ENCODE results near the gene LAIR2.

DNA sequence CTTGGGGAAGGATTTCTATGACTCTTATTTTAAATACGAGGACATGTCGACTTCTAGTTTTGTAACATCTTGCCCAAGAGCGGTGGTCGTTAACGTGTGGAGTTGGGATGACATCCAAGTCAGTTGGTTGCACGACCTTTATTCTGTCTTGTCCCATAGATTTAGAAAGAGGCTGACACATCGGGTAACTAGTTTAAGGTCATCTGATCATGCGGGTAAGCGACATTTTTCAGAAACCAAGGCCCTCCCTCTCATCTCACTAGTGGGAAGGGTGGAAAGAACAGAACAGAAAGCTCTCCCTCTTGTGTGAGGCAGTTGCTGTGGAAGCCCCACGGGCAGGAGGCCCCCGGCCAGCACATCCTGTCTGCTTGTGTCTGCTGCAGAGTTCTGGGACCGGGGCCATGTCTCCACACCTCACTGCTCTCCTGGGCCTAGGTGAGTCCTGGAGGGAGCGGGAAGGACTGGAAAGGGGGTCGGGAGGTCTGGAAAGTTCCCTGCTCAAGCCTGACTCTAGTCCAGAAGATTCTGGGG lies at the start of gene LAIR2:
- TF ChIP-seq, protein P1, sequence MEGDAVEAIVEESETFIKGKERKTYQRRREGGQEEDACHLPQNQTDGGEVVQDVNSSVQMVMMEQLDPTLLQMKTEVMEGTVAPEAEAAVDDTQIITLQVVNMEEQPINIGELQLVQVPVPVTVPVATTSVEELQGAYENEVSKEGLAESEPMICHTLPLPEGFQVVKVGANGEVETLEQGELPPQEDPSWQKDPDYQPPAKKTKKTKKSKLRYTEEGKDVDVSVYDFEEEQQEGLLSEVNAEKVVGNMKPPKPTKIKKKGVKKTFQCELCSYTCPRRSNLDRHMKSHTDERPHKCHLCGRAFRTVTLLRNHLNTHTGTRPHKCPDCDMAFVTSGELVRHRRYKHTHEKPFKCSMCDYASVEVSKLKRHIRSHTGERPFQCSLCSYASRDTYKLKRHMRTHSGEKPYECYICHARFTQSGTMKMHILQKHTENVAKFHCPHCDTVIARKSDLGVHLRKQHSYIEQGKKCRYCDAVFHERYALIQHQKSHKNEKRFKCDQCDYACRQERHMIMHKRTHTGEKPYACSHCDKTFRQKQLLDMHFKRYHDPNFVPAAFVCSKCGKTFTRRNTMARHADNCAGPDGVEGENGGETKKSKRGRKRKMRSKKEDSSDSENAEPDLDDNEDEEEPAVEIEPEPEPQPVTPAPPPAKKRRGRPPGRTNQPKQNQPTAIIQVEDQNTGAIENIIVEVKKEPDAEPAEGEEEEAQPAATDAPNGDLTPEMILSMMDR (IDR thresholded peaks at IDR 0.05 in 2 of 3, conservative IDR thresholded peaks at IDR 0.05 in 1 of 3; ENCODE audit: borderline replicate concordance in 1 of 3, insufficient read depth in 1 of 3, low read depth in 2 of 3, low read length in 2 of 3), result no peak
- TF ChIP-seq EZH2phosphoT487 (IDR thresholded peaks at IDR 0.05; ENCODE audit: borderline replicate concordance), result no peak
- TF ChIP-seq POLR2AphosphoS5 (IDR thresholded peaks at IDR 0.05; ENCODE audit: low read depth, low read length), result no peak
- TF ChIP-seq ELF1 (IDR thresholded peaks at IDR 0.05; ENCODE audit: borderline replicate concordance, low read depth), result no peak
- no peak for TF ChIP-seq ZFX (IDR thresholded peaks at IDR 0.05)
- no peak for TF ChIP-seq CEBPB (IDR thresholded peaks at IDR 0.05; ENCODE audit: low read depth)
- TF ChIP-seq, protein P2, sequence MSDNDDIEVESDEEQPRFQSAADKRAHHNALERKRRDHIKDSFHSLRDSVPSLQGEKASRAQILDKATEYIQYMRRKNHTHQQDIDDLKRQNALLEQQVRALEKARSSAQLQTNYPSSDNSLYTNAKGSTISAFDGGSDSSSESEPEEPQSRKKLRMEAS (IDR thresholded peaks at IDR 0.05), result no peak
- TF ChIP-seq TCF7L2 (IDR thresholded peaks at IDR 0.05; ENCODE audit: borderline replicate concordance, extremely low read depth, insufficient read depth, insufficient read length), result no peak
- TF ChIP-seq POLR2A (IDR thresholded peaks at IDR 0.05; ENCODE audit: borderline replicate concordance, extremely low read depth, insufficient read depth, insufficient read length), result no peak
- TF ChIP-seq, protein P3, sequence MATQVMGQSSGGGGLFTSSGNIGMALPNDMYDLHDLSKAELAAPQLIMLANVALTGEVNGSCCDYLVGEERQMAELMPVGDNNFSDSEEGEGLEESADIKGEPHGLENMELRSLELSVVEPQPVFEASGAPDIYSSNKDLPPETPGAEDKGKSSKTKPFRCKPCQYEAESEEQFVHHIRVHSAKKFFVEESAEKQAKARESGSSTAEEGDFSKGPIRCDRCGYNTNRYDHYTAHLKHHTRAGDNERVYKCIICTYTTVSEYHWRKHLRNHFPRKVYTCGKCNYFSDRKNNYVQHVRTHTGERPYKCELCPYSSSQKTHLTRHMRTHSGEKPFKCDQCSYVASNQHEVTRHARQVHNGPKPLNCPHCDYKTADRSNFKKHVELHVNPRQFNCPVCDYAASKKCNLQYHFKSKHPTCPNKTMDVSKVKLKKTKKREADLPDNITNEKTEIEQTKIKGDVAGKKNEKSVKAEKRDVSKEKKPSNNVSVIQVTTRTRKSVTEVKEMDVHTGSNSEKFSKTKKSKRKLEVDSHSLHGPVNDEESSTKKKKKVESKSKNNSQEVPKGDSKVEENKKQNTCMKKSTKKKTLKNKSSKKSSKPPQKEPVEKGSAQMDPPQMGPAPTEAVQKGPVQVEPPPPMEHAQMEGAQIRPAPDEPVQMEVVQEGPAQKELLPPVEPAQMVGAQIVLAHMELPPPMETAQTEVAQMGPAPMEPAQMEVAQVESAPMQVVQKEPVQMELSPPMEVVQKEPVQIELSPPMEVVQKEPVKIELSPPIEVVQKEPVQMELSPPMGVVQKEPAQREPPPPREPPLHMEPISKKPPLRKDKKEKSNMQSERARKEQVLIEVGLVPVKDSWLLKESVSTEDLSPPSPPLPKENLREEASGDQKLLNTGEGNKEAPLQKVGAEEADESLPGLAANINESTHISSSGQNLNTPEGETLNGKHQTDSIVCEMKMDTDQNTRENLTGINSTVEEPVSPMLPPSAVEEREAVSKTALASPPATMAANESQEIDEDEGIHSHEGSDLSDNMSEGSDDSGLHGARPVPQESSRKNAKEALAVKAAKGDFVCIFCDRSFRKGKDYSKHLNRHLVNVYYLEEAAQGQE (IDR thresholded peaks at IDR 0.05; ENCODE audit: low read depth), result no peak
- no peak for TF ChIP-seq EGR1 (IDR thresholded peaks at IDR 0.05; ENCODE audit: low read depth)
- TF ChIP-seq EZH2 (IDR thresholded peaks at IDR 0.05), result no peak

Measured in HCT116 (cell line).